HCT116 (cell line): ENCODE data around the gene UTP15. TPM values are rescaled to one million over a fixed set of nuclear protein-coding genes. Genes with fewer than 3 reads are reported as not detected.

Source experiments
- ATAC-seq: fragments of 200-7000 bp; cut with Tn5 transposase; 2 replicates; pipeline ENCODE4 v1.9.1; 2020; ENCODE audit warnings: mild to moderate bottlenecking, moderate library complexity
- BruUV-seq: library from RNA; stranded (reverse); fragments of 400-500 nt; replicated peaks from 2 replicates; lab custom pipeline; 2021; lab: Mats Ljungman, UMichigan
- CTCF ChIA-PET: fragments of 300-600 bp; sonication (Branson Sonifier 250); formaldehyde crosslinking; loops from one replicate; lab custom pipeline; 2021; ENCODE audit warnings: antibody characterized with exemption; lab: Charles Lee
- POLR2A ChIA-PET: fragments of 300-600, 350-600 bp; sonication (Branson Sonifier 250); formaldehyde crosslinking; loops from one replicate; lab custom pipeline; 2021; ENCODE audit warnings: antibody characterized with exemption; lab: Charles Lee
- RAD21 ChIA-PET, 2 experiments: fragments of 300-600 bp; sonication (Branson Sonifier 250); formaldehyde crosslinking; loops; one replicate each; lab custom pipeline; 2023; ENCODE audit warnings: low total read pairs in 2 of 2; ENCODE audit not compliant: uncharacterized antibody in 2 of 2, unreplicated experiment in 2 of 2, low non-redundant PET in 1 of 2; lab: Charles Lee
- DNase-seq: peaks from one replicate; pipeline ENCODE4 v3.0.0-alpha.2; 2010; ENCODE audit warnings: low read depth, low spot score
- H2AFZ ChIP-seq: fragments of 200-600 bp; shearing (Covaris generic), sonication (generic); 2 replicates; pipeline ENCODE4 v1.6.1; 2017; ENCODE audit warnings: low read depth, mixed run types, mixed read lengths, antibody characterized with exemption, low read length; ENCODE audit not compliant: poor library complexity, severe bottlenecking
- H3K27ac ChIP-seq: 2 replicates; pipeline ENCODE4 v1.5.1; 2012; ENCODE audit warnings: low read depth, low read length
- H3K27me3 ChIP-seq: fragments of 200-600 bp; sonication (generic); 2 replicates; pipeline ENCODE4 v1.6.1; 2016; ENCODE audit warnings: mixed run types, low read length, mixed read lengths; ENCODE audit not compliant: insufficient read depth
- H3K36me3 ChIP-seq, 2 experiments: fragments of 200-500 bp in 1 of 2; fragments of 200-600 bp in 1 of 2; sonication (Bioruptor generic) in 1 of 2; sonication (generic) in 1 of 2; 2 replicates each; pipeline versions ENCODE4 v1.5.1 to v1.6.1; 2014 to 2016; ENCODE audit warnings: low read length in 2 of 2, inconsistent platforms in 1 of 2, mixed read lengths in 1 of 2, mixed run types in 1 of 2; ENCODE audit not compliant: insufficient read depth in 2 of 2, control insufficient read depth in 1 of 2
- H3K4me1 ChIP-seq, 2 experiments: fragments of 200-600 bp in 1 of 2; sonication (generic) in 1 of 2; 2 replicates each; pipeline versions ENCODE4 v1.5.1 to v1.6.1; 2012 to 2017; ENCODE audit warnings: low read length in 2 of 2, inconsistent platforms in 1 of 2, mild to moderate bottlenecking in 1 of 2, mixed read lengths in 1 of 2, mixed run types in 1 of 2, moderate library complexity in 1 of 2; ENCODE audit not compliant: insufficient read depth in 2 of 2, control insufficient read depth in 1 of 2
- H3K4me2 ChIP-seq: fragments of 200-600 bp; sonication (generic); 2 replicates; pipeline ENCODE4 v1.6.1; 2017; ENCODE audit warnings: mixed run types, low read length, mixed read lengths
- H3K4me3 ChIP-seq, 2 experiments: fragments of 200-600 bp in 1 of 2; sonication (generic) in 1 of 2; replicated peaks in 1 of 2; 2 replicates each; pipeline ENCODE4 v1.5.1; 2011 to 2016; ENCODE audit warnings: low read length in 2 of 2, control low read depth in 1 of 2, low read depth in 1 of 2, mild to moderate bottlenecking in 1 of 2, mixed read lengths in 1 of 2, mixed run types in 1 of 2
- H3K79me2 ChIP-seq: fragments of 200-600 bp; sonication (generic); 2 replicates; pipeline ENCODE4 v1.6.1; 2017; ENCODE audit warnings: mild to moderate bottlenecking, mixed run types, low read length, moderate library complexity, mixed read lengths; ENCODE audit not compliant: insufficient read depth
- H3K9ac ChIP-seq: fragments of 200-600 bp; sonication (generic); 2 replicates; pipeline ENCODE4 v1.6.1; 2016; ENCODE audit warnings: low read length, mixed read lengths
- H3K9me2 ChIP-seq: fragments of 200-600 bp; sonication (generic), shearing (Covaris generic); 2 replicates; pipeline ENCODE4 v1.6.1; 2017; ENCODE audit warnings: mixed run types, mild to moderate bottlenecking, moderate library complexity; ENCODE audit not compliant: insufficient read depth
- H3K9me3 ChIP-seq, 2 experiments: fragments of 200-500 bp in 1 of 2; fragments of 200-600 bp in 1 of 2; sonication (Bioruptor generic) in 1 of 2; sonication (generic) in 1 of 2; 2 replicates each; pipeline ENCODE4 v1.6.1; 2014 to 2017; ENCODE audit warnings: low read length in 2 of 2, mixed read lengths in 2 of 2, inconsistent platforms in 1 of 2, low read depth in 1 of 2, mild to moderate bottlenecking in 1 of 2, mixed run types in 1 of 2, moderate library complexity in 1 of 2; ENCODE audit not compliant: control insufficient read depth in 1 of 2, insufficient read depth in 1 of 2
- H4K20me1 ChIP-seq: fragments of 200-600 bp; sonication (generic), shearing (Covaris generic); 2 replicates; pipeline ENCODE4 v1.6.1; 2017; ENCODE audit warnings: mixed run types, mild to moderate bottlenecking, moderate library complexity; ENCODE audit not compliant: insufficient read depth
- ATF3 ChIP-seq: IDR thresholded peaks from 2 replicates; pipeline ENCODE4 v1.6.1; 2012
- CBX3 ChIP-seq: IDR thresholded peaks from 2 replicates; pipeline ENCODE4 v1.6.1; 2012; ENCODE audit warnings: low read depth
- CEBPB ChIP-seq: IDR thresholded peaks from 2 replicates; pipeline ENCODE4 v1.6.1; 2012; ENCODE audit warnings: low read depth
- CTCF ChIP-seq, 3 experiments: fragments of 200-600 bp in 1 of 3; sonication (generic) in 1 of 3; IDR thresholded peaks in 2 of 3; conservative IDR thresholded peaks in 1 of 3; 2 replicates each; pipeline ENCODE4 v1.5.1; 2012 to 2017; ENCODE audit warnings: low read depth in 2 of 3, low read length in 2 of 3, antibody characterized with exemption in 1 of 3, borderline replicate concordance in 1 of 3, control low read depth in 1 of 3, mild to moderate bottlenecking in 1 of 3, mixed read lengths in 1 of 3, mixed run types in 1 of 3, moderate library complexity in 1 of 3; ENCODE audit not compliant: insufficient read depth in 1 of 3
- EGR1 ChIP-seq: IDR thresholded peaks from 2 replicates; pipeline ENCODE4 v1.6.1; 2012; ENCODE audit warnings: low read depth
- ELF1 ChIP-seq: IDR thresholded peaks from 2 replicates; pipeline ENCODE4 v1.6.1; 2012; ENCODE audit warnings: low read depth, borderline replicate concordance
- JUND ChIP-seq: IDR thresholded peaks from 2 replicates; pipeline ENCODE4 v1.6.1; 2012
- MAX ChIP-seq: IDR thresholded peaks from 2 replicates; pipeline ENCODE4 v1.6.1; 2012
- POLR2A ChIP-seq: IDR thresholded peaks from 2 replicates; pipeline ENCODE4 v1.7.0; 2011; ENCODE audit warnings: borderline replicate concordance; ENCODE audit not compliant: insufficient read depth, insufficient read length; ENCODE audit errors: extremely low read depth
- POLR2AphosphoS5 ChIP-seq: IDR thresholded peaks from 2 replicates; pipeline ENCODE4 v1.6.1; 2011; ENCODE audit warnings: mild to moderate bottlenecking, low read depth, low read length, moderate library complexity
- RAD21 ChIP-seq: IDR thresholded peaks from 2 replicates; pipeline ENCODE4 v1.6.1; 2012; ENCODE audit warnings: low read depth, mild to moderate bottlenecking
- SP1 ChIP-seq: IDR thresholded peaks from 2 replicates; pipeline ENCODE4 v1.6.1; 2012; ENCODE audit warnings: low read depth
- SRF ChIP-seq: IDR thresholded peaks from 2 replicates; pipeline ENCODE4 v1.6.1; 2012; ENCODE audit warnings: low read depth
- TCF7L2 ChIP-seq: IDR thresholded peaks from 2 replicates; pipeline ENCODE4 v1.7.0; 2011; ENCODE audit warnings: borderline replicate concordance, inconsistent platforms; ENCODE audit not compliant: insufficient read depth, insufficient read length; ENCODE audit errors: extremely low read depth
- ZBTB33 ChIP-seq: IDR thresholded peaks from 2 replicates; pipeline ENCODE4 v1.6.1; 2011; ENCODE audit warnings: mild to moderate bottlenecking, low read length, moderate library complexity; ENCODE audit not compliant: insufficient replicate concordance; ENCODE audit errors: extremely low read depth
- ZFX ChIP-seq: fragments of 450-650 bp; IDR thresholded peaks from 2 replicates; pipeline ENCODE4 v1.6.1; 2017
- intact Hi-C: fragments of 100-400 bp; cut with micrococcal nuclease; formaldehyde crosslinking; loops from 2 replicates; pipeline ENCODE4 v1.10.0; 2022
- total RNA-seq: library from RNA; stranded (reverse); gene quantifications from one replicate; pipeline ENCODE4 v1.2.1, GENCODE V29; 2021; ENCODE audit not compliant: unreplicated experiment

UTP15 gene
- total RNA-seq, 1 experiment from 2014 or later: 39.3 TPM

GRCh38 chr5:73525606-73526203, 39.8 kb upstream of the UTP15 start:
- H2AFZ ChIP-seq: no peak overlapping the region
- TF ChIP-seq CTCF (IDR thresholded peaks at IDR 0.05 in 2 of 3, conservative IDR thresholded peaks at IDR 0.05 in 1 of 3; ENCODE audit: borderline replicate concordance in 1 of 3, insufficient read depth in 1 of 3, low read depth in 2 of 3, low read length in 2 of 3): no peak
- no peak for TF ChIP-seq POLR2A
- no peak for TF ChIP-seq ATF3
- no peak for TF ChIP-seq CBX3
- no peak for TF ChIP-seq MAX
- no peak for TF ChIP-seq POLR2AphosphoS5
- no peak for TF ChIP-seq EGR1
- no peak for TF ChIP-seq RAD21
- TF ChIP-seq JUND: no peak
- TF ChIP-seq SRF: no peak
- no peak for TF ChIP-seq CEBPB
- no peak for TF ChIP-seq TCF7L2
- TF ChIP-seq ZFX: no peak
- TF ChIP-seq ZBTB33: no peak
- no peak for TF ChIP-seq SP1
- TF ChIP-seq ELF1: no peak
- no peaks in the 10 kb centered on the region for H3K36me3 ChIP-seq
- intact Hi-C loops: no loop called here
- no peak overlapping the region for H3K4me2 ChIP-seq
- H3K4me1 ChIP-seq: no peaks in the 10 kb centered on the region
- BruUV-seq: no TSS peak
- no peak for DNase-seq
- ATAC-seq: no peak
- H3K27ac ChIP-seq: no peak overlapping the region
- no peaks in the 10 kb centered on the region for H3K79me2 ChIP-seq
- H3K9me2 ChIP-seq: no peaks in the 10 kb centered on the region
- no peak overlapping the region for H3K4me3 ChIP-seq
- H3K27me3 ChIP-seq: no peaks in the 10 kb centered on the region
- ChIA-PET POLR2A (no interaction called here), CTCF (interaction anchor here (0.8 to 1.3 kb wide), 2 partner anchors 12 to 267 kb away, joined by 3 read pairs; no protein-coding TSS in a partner anchor), RAD21 (no interaction called here)
- no peak overlapping the region for H3K9ac ChIP-seq
- H3K9me3 ChIP-seq: no peaks in the 10 kb centered on the region
- H4K20me1 ChIP-seq: no peaks in the 10 kb centered on the region
